Neutrophil (primary cell): ENCODE measurements around the gene UPK1B.

Source experiments
- H3K27ac ChIP-seq: fragments of 200-600 bp; sonication (generic); 2 replicates; pipeline ENCODE4 v1.5.1; 2016; ENCODE audit warnings: mild to moderate bottlenecking, moderate library complexity
- H3K27me3 ChIP-seq: fragments of 200-600 bp; sonication (generic); 2 replicates; pipeline ENCODE4 v1.6.0; 2016; ENCODE audit warnings: mild to moderate bottlenecking
- H3K36me3 ChIP-seq: fragments of 200-600 bp; sonication (generic); 2 replicates; pipeline ENCODE4 v1.5.1; 2017
- H3K4me1 ChIP-seq, 2 experiments: fragments of 200-600 bp in 1 of 2; sonication (generic) in 1 of 2; 1 replicate in 1 of 2; 2 replicates in 1 of 2; pipeline versions ENCODE4 v1.5.1 to v1.6.1; 2013 to 2016; ENCODE audit warnings: low read depth in 1 of 2, low read length in 1 of 2, mild to moderate bottlenecking in 1 of 2, moderate library complexity in 1 of 2; ENCODE audit not compliant: control insufficient read depth in 1 of 2, insufficient read depth in 1 of 2
- H3K4me3 ChIP-seq, 2 experiments: fragments of 200-600 bp in 1 of 2; sonication (generic) in 1 of 2; 1 replicate in 1 of 2; 2 replicates in 1 of 2; pipeline ENCODE4 v1.5.1; 2013 to 2016; ENCODE audit warnings: low read depth in 1 of 2, low read length in 1 of 2, mild to moderate bottlenecking in 1 of 2, moderate library complexity in 1 of 2
- H3K9me3 ChIP-seq: fragments of 200-600 bp; sonication (generic); 2 replicates; pipeline ENCODE4 v1.5.1; 2016
- CTCF ChIP-seq: fragments of 200-600 bp; sonication (generic); IDR thresholded peaks from 2 replicates; pipeline ENCODE4 v1.5.1; 2016; ENCODE audit warnings: antibody characterized with exemption

The UPK1B gene

GRCh38 chr3:119148493-119149180, 24.8 kb upstream of the UPK1B start:
- no peak overlapping the region for H3K27ac ChIP-seq
- H3K4me1 ChIP-seq, result no peaks in the 10 kb centered on the region
- H3K27me3 ChIP-seq, result no peaks in the 10 kb centered on the region
- TF ChIP-seq CTCF, result no peak
- H3K9me3 ChIP-seq, result no peaks in the 10 kb centered on the region
- H3K36me3 ChIP-seq, result no peaks in the 10 kb centered on the region
- no peak overlapping the region for H3K4me3 ChIP-seq

- no peak overlapping the region for H3K4me3 ChIP-seq
- no peaks in the 10 kb centered on the region for H3K27me3 ChIP-seq
- no peak overlapping the region for H3K27ac ChIP-seq
- H3K36me3 ChIP-seq, result no peaks in the 10 kb centered on the region
- no peaks in the 10 kb centered on the region for H3K4me1 ChIP-seq
- no peak for TF ChIP-seq CTCF
- H3K9me3 ChIP-seq, result no peaks in the 10 kb centered on the region
Observed at GRCh38 chr3:119149484-119149883, 23.9 kb upstream of the UPK1B start.

GRCh38 chr3:119156868-119157267, 16.5 kb upstream of the UPK1B start:
- TF ChIP-seq CTCF, result no peak
- no peaks in the 10 kb centered on the region for H3K9me3 ChIP-seq
- H3K4me3 ChIP-seq, result no peak overlapping the region
- H3K36me3 ChIP-seq, result no peaks in the 10 kb centered on the region
- H3K27me3 ChIP-seq, result no peaks in the 10 kb centered on the region
- no peaks in the 10 kb centered on the region for H3K4me1 ChIP-seq
- no peak overlapping the region for H3K27ac ChIP-seq

GRCh38 chr3:119157971-119158370, 15.4 kb upstream of the UPK1B start:
- H3K4me1 ChIP-seq, result no peaks in the 10 kb centered on the region
- no peaks in the 10 kb centered on the region for H3K36me3 ChIP-seq
- no peak overlapping the region for H3K27ac ChIP-seq
- H3K4me3 ChIP-seq, result no peak overlapping the region
- no peaks in the 10 kb centered on the region for H3K9me3 ChIP-seq
- no peak for TF ChIP-seq CTCF
- no peaks in the 10 kb centered on the region for H3K27me3 ChIP-seq

GRCh38 chr3:119160361-119160760, 13.0 kb upstream of the UPK1B start:
- Histone ChIP-seq H3K9me3 (no peaks in the 10 kb centered on the region), H3K27ac (no peak overlapping the region), H3K4me1 (no peaks in the 10 kb centered on the region), H3K27me3 (no peaks in the 10 kb centered on the region), H3K4me3 (no peak overlapping the region), H3K36me3 (no peaks in the 10 kb centered on the region)
- no peak for TF ChIP-seq CTCF
